Measurements from ENCODE around the gene PPIG.

DNA sequence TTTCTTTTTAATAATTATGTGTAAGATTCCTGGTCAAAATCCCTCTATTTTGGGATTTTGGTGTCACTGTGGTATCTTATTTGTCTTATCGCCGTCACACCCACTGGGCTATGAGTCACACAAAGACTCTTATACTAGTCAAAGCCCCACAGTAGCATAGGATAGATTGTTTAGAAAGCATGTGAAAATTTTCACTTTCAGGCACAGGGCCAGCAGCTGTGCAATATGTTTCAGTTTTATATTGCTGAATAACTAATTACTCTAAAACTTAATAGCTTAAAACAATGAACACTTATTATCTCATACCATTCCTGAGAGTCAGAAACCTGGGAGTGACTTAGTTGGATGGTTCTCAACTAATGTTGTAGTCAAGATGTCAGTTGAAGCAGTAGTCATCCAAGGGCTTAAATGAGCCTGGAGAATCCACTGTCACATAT is 86.1 kb downstream of the PPIG start:
- TF ChIP-seq, protein P1, sequence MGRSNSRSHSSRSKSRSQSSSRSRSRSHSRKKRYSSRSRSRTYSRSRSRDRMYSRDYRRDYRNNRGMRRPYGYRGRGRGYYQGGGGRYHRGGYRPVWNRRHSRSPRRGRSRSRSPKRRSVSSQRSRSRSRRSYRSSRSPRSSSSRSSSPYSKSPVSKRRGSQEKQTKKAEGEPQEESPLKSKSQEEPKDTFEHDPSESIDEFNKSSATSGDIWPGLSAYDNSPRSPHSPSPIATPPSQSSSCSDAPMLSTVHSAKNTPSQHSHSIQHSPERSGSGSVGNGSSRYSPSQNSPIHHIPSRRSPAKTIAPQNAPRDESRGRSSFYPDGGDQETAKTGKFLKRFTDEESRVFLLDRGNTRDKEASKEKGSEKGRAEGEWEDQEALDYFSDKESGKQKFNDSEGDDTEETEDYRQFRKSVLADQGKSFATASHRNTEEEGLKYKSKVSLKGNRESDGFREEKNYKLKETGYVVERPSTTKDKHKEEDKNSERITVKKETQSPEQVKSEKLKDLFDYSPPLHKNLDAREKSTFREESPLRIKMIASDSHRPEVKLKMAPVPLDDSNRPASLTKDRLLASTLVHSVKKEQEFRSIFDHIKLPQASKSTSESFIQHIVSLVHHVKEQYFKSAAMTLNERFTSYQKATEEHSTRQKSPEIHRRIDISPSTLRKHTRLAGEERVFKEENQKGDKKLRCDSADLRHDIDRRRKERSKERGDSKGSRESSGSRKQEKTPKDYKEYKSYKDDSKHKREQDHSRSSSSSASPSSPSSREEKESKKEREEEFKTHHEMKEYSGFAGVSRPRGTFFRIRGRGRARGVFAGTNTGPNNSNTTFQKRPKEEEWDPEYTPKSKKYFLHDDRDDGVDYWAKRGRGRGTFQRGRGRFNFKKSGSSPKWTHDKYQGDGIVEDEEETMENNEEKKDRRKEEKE (IDR thresholded peaks at IDR 0.05; ENCODE audit: borderline replicate concordance in 1 of 2, control insufficient read depth in 1 of 2, low read depth in 2 of 2, low read length in 1 of 2) = no peak
- TF ChIP-seq CTCF (IDR thresholded peaks at IDR 0.05 in 2 of 3, conservative IDR thresholded peaks at IDR 0.05 in 1 of 3; ENCODE audit: insufficient read depth in 2 of 3, low read depth in 1 of 3, low read length in 3 of 3) (no peak), MAFF (IDR thresholded peaks at IDR 0.05; ENCODE audit: low read length) (no peak), CREB3L1 (IDR thresholded peaks at IDR 0.05; ENCODE audit: borderline replicate concordance, low read depth) (no peak), CBX1 (IDR thresholded peaks at IDR 0.05; ENCODE audit: low read depth) (no peak), ATF1 (CRISPR knock-in tag; IDR thresholded peaks at IDR 0.05) (no peak), ATF1 (tag; IDR thresholded peaks at IDR 0.05) (peak; percentile 75)
- TF ChIP-seq, protein P2, sequence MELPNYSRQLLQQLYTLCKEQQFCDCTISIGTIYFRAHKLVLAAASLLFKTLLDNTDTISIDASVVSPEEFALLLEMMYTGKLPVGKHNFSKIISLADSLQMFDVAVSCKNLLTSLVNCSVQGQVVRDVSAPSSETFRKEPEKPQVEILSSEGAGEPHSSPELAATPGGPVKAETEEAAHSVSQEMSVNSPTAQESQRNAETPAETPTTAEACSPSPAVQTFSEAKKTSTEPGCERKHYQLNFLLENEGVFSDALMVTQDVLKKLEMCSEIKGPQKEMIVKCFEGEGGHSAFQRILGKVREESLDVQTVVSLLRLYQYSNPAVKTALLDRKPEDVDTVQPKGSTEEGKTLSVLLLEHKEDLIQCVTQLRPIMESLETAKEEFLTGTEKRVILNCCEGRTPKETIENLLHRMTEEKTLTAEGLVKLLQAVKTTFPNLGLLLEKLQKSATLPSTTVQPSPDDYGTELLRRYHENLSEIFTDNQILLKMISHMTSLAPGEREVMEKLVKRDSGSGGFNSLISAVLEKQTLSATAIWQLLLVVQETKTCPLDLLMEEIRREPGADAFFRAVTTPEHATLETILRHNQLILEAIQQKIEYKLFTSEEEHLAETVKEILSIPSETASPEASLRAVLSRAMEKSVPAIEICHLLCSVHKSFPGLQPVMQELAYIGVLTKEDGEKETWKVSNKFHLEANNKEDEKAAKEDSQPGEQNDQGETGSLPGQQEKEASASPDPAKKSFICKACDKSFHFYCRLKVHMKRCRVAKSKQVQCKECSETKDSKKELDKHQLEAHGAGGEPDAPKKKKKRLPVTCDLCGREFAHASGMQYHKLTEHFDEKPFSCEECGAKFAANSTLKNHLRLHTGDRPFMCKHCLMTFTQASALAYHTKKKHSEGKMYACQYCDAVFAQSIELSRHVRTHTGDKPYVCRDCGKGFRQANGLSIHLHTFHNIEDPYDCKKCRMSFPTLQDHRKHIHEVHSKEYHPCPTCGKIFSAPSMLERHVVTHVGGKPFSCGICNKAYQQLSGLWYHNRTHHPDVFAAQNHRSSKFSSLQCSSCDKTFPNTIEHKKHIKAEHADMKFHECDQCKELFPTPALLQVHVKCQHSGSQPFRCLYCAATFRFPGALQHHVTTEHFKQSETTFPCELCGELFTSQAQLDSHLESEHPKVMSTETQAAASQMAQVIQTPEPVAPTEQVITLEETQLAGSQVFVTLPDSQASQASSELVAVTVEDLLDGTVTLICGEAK (IDR thresholded peaks at IDR 0.05) = no peak
- TF ChIP-seq, protein P2 (CRISPR knock-in tag; IDR thresholded peaks at IDR 0.05) = no peak
